ENCODE measurements around the gene AGGF1.
A peak's percentile ranks its signal among the peaks of the same experiment; 100 is the strongest.
"Not testable (repeated sequence)": the region's sequence is repeated elsewhere in the genome, so short reads cannot be mapped to it uniquely, and the experiment has no call there.

Gene AGGF1

GRCh38 chr5:77022511-77023417, 7.4 kb upstream of the AGGF1 start:
- no peak for DNase-seq (ENCODE audit: low read depth)

- DNase-seq (ENCODE audit: low read depth) = no peak
These were observed 5.7 kb upstream of the AGGF1 start for GRCh38 chr5:77024490-77024889.

DNA sequence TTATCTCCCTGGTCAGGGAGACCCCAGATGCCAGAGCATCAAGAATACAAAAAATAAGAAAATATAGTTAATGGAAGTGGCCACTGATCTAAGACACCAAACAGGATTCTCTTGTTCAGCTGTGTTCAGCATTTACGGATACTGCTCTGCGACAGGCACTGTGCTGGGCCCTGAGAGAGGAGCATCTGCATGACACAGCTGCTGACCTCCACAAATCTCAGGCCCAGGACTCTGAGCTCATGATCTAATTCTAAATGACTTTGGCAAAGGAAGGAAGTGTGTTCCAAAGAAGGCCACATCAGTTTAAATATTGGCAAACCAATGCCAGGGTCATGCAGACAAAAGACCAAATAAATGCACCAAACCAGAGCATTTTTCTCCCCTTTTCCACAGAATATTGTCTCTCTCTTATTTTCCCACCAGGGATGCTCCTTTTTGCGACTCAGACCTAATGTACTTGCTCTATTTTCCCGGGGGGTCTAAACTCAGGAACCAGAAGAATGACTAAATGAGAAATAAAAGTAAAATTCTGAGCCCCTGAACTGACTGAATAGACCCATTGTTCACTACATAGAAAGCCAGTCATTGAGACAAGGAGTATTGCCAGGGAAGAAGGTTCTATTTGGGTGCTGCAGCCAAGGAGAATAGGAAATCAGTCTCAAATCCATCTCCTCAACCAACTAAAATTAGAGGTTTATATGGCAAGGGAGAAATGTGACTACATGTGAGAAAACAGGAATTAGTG, 1.4 kb upstream of the AGGF1 start:
- no peak for DNase-seq (ENCODE audit: low read depth)

- DNase-seq (ENCODE audit: low read depth) = no peak
These were observed 773 bp upstream of the AGGF1 start for GRCh38 chr5:77029376-77029885.

DNA sequence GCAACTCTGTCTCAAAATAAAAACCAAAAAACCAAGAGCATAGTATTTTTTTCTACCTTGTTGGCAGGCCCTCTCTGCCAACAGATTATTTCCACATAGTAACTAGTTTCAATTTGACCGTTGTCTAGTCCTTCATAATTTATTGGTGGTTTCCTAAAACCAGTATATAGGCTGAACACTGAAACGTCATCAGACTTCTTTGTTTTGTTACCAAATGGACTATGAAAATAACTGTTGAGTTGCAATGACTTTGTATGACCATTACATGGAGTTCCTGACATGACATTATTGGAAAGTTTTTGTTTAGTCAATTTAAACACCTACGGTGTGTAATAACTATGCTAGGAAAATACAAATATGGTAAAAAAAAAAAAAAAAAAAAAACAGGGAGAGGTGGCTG, 1.7 kb downstream of the AGGF1 start:
- no peak for DNase-seq (ENCODE audit: low read depth)

- no peak for DNase-seq (ENCODE audit: low read depth)
These were observed 2.4 kb downstream of the AGGF1 start for GRCh38 chr5:77032635-77033034.

DNA sequence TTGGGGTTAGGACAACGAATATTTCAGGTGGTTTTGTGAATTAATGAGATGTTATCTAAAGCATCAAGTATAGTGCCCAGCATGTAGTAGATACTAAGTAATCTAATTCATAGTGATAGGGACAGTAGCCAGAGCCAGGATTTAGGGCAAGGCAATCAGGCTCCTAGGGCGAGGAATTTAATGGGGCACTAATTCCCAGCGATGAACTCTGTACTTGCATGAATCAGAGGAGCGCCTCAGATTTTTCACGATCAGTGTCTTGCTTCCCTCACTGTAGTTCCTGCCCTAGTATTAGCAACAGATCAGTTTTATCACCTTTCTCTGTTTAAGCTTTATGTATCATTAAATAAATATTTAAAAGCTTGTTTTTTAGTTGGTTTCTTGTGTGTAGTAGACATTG, 3.1 kb downstream of the AGGF1 start:
- DNase-seq (ENCODE audit: low read depth) = no peak

- no peak for DNase-seq (ENCODE audit: low read depth)
These were observed 5.7 kb downstream of the AGGF1 start for GRCh38 chr5:77035950-77036349.

DNA sequence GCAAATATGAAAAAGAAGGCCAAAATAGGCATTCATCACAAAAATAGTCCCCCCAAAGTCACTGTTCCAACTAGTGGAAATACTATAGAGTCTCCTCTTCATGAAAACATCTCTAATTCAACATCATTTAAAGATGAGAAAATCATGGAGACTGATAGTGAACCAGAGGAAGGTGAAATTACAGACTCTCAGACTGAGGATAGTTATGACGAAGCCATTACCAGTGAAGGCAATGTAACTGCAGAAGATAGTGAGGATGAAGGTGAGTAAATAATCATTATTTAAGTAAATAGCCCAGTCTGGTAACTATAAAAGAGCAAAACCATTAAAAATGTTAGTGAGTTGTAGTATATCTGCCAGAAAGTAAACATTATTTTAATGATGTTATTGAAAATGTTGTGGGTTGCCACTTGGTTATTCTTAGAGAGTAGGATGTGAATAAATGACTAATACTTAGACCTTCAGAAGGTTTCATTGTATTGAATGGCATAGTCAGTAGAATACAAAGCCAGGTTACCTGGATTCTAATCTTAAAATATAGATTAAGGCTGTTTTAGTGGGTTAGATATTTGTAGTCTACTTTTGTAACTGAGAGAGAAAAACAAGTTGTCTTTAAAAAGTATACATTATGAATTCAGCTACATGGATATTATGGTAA, 16.3 kb downstream of the AGGF1 start:
- no peak for DNase-seq (ENCODE audit: low read depth)

- DNase-seq (ENCODE audit: low read depth) = no peak
These were observed 33.8 kb downstream of the AGGF1 start for GRCh38 chr5:77064040-77064439.

DNA sequence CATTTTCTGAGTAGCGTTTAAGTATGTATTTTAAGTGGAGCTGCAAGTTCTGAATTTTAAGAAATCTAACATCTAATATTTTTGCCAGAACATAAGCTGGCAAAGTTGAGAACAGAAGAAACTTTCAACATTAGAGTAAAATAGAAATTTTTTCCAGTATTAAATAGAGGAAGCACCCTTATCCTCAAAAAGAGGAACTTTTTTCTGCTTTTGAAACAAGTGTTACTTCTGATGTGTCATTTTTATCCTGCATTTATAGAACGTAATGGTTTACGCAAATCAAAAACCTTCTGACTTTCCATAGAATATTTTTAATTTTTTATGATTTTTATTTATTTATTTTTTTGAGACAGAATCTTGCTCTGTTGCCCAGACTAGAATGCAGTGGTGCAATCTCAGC, 35.1 kb downstream of the AGGF1 start:
- DNase-seq (ENCODE audit: low read depth) = no peak

DNA sequence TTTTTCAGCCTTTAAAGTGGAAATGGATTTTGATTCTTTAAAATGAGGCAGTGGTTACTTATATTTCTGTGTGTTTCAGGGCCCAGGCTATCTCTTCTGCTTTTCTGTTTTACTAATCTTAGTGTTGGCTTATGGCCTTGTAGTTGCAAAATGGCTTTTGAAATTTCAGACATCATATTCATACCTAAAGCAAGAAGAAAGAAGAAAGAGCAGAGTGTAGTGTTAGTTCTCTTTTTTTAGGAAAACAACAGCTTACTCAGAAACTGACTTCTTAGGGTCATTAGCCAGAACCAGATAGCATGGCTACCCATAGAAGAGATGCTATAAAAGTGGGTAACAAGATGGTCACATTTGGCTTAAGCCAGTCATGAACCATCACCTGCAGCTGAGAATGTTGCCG, 36.0 kb downstream of the AGGF1 start:
- no peak for DNase-seq (ENCODE audit: low read depth)

GRCh38 chr5:77066823-77067442, 36.7 kb downstream of the AGGF1 start:
- DNase-seq (ENCODE audit: low read depth) = no peak

DNA sequence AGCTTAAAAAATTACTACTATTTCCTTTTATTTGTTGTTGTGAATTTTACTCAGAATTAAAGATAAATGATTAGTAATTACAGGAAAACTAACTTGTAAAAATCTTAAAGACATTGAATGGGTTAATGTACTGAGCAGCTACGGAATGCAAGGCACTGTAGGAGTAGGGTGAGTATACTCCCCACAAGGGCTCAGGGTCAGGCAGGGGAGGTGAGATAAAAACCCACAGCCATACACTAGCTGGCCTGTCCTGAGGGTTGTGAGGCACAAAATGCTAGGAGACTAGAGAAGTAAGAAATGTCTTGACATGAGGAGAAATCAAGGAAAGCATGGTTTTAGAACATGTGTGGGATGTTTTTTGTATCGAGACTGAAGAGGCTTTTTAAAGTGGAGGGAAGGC, 43.5 kb downstream of the AGGF1 start:
- DNase-seq (ENCODE audit: low read depth) = no peak

DNA sequence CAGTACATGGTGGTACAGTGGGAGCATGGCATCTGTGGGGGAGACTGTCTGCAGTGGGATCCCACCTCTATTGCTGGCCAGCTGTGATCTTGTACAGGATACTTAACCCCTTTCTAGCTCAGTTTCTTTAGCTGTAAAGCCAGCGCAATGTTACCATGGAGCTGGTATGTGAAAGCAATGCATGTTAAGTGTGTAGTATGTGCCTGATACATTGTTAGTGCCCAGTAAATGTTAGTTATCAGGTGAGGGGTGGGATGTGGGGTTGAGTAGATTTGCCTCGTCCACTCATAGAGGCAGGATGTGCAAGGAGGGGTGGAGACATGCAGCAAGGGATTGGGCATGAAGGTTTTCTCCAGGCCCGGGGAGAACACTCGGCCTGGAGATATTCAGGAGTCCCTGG, 44.5 kb downstream of the AGGF1 start:
- no peak for DNase-seq (ENCODE audit: low read depth)

GRCh38 chr5:77076961-77077828, 47.0 kb downstream of the AGGF1 start:
- DNase-seq (ENCODE audit: low read depth) = peak; percentile 12

DNA sequence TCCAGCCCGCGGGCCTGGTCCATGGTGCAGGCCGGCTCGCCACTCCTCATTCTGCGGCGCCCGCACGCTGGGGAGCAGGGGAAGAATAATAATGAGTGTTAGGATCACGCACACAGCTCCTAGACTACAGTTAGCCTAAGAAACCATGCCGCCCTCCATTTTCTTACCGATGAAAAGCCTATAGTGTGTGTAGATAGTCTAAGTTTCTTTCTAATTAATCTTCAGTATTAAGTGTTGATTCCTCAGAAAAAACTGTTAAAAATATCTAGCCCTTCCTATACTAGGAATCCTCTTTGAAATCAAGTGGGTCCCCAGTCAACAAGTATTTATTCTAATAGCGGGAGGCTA, 47.6 kb downstream of the AGGF1 start:
- no peak for DNase-seq (ENCODE audit: low read depth)

- DNase-seq (ENCODE audit: low read depth) = not testable (repeated sequence)
These were observed 50.3 kb downstream of the AGGF1 start for GRCh38 chr5:77080479-77080878.

- DNase-seq (ENCODE audit: low read depth) = no peak
These were observed 50.7 kb downstream of the AGGF1 start for GRCh38 chr5:77080905-77081304.

DNA sequence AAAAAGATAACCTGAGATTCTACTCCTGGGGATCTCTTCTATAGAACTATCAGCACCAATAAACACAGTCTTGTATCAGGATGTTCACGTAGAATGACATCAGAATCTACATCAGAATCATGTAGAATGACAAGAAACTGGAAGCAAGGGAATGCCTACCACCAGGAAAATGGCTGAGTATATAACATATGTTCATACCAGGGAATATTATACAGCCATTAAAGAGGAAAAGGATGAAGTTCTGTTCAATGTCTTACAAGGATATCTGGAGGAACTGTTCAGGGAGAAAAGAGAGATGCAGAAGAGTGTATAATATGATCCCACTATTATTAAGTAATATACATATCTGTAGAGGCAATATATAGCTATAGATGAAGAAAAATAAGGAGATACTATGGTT, 52.1 kb downstream of the AGGF1 start:
- no peak for DNase-seq (ENCODE audit: low read depth)

- DNase-seq (ENCODE audit: low read depth) = no peak
These were observed 52.9 kb downstream of the AGGF1 start for GRCh38 chr5:77083088-77083487.

All from T follicular helper cell (primary cell).